Head of caudate nucleus (tissue), 42 donors: Measurements from ENCODE around the gene STUB1.

Source experiments
- DNase-seq, 42 donors: peaks; one replicate each; pipeline versions ENCODE4 v3.0.0 to v3.0.0-alpha.2; 2020 to 2021; ENCODE audit warnings: mixed read lengths in 7 of 42
- intact Hi-C: fragments of 100-400 bp; cut with DNase I; formaldehyde crosslinking; loops from one replicate; pipeline ENCODE4 v1.15.0; 2022

Gene STUB1

GRCh38 chr16:660459-661183 is 19.6 kb upstream of the STUB1 start:
- peak; percentile 73 to 92 (median 85) for DNase-seq
- intact Hi-C loops, result no loop called here

DNA sequence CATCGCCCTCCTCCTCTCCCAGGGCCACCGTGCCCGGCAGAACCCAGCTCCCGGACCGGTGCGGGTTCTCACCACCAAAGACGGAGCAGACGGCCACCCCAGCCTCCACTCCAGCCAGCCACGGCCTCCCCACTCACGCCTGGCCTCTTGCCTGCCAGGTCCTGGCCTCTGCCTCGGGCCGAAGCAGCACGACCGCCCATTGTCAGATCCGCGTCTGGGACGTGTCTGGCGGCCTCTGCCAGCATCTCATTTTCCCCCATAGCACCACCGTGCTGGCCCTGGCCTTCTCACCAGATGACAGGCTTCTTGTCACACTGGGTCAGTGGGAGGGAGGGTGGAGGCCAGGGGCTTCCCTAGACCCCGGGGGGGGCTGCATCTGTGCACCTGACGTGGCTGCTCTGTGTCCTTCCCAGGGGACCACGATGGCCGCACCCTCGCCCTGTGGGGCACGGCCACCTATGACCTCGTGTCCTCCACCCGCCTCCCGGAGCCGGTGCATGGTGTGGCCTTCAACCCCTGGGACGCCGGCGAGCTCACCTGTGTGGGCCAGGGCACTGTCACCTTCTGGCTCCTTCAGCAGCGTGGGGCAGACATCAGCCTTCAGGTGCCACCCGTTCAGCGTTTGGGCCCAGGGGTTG is 18.9 kb upstream of the STUB1 start:
- no peak for DNase-seq
- intact Hi-C loops, result no loop called here

DNA sequence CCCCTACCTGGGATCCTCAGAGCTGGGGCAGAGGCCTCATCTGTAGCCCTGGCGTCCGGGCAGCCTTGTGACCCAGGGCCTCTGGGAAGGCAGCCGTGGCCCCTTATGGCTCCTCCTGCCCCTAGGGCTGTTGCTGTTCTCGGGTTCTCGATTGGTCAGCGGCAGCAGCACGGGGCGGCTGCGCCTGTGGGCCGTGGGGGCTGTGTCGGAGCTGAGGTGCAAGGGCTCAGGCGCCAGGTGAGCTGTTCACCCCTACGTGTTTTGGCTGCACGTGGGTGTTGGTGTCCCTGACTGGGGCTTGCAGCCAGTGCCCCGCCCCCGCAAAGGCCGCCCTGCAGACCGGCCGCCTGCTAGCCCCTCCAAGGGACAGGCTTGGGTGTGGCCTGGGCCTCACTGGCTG is 18.1 kb upstream of the STUB1 start:
- no peak for DNase-seq
- intact Hi-C loops, result no loop called here

GRCh38 chr16:662597-662996 is 17.6 kb upstream of the STUB1 start:
- no peak for DNase-seq
- intact Hi-C loops, result no loop called here

DNA sequence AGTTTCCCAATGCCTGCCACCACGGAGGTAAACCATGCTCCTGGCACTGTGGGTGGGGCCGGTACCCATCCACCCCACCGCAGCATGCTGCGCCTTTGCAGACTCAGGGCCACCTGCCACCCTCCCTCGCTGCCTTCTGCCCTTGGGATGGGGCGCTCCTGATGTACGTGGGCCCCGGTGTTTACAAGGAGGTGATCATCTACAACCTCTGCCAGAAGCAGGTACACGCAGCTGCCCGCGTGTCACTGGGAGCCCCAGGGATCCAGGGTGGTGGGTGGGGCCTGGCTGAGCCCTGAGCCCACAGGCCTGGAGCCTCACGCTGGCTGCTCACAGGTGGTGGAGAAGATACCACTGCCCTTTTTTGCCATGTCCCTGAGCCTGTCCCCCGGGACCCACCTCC is 13.6 kb upstream of the STUB1 start:
- no peak for DNase-seq

GRCh38 chr16:667113-667779 is 13.0 kb upstream of the STUB1 start:
- no peak for DNase-seq
- intact Hi-C loops, result no loop called here

More for the DNA sequence above, 13.6 kb upstream of the STUB1 start:
- intact Hi-C loops, result no loop called here

- peak; percentile 80 to 98 (median 94) for DNase-seq
- intact Hi-C loops, result no loop called here
Measured at GRCh38 chr16:667780-668518, 12.3 kb upstream of the STUB1 start, which contains the start of gene RHOT2. Gene RHOT2 (plus strand): TSS chr16:668132. CDS start chr16:668200, 68 bp downstream.

DNA sequence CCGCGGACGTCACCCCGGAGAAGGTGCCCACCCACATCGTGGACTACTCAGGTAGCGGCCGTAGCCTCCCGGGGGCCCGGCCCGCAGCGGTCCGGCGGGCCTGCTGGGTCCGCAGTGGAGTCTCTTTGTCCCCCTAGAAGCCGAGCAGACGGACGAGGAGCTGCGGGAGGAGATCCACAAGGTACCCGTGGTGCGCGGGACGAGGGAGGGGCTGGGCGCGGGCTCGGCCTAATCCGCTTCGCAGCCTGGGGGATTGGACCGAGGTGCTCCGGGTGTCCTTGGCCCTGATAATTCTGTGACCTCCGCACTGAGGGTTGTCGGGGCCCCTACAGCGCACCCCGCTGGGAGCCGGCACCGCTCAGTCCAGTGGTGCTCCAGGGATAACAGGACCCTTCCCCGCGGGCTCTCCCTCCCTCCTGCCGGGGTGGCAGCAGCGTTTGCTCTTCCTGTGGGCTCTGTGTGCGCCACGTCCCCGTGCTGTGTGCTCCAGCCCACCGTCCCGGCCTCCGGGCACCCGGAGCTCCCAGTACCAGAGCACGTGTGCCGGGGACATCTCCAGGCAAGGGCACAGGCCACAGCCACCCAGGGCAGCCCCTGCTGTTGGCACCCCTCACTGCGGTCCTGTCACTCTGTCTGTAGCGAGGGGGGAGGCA is 11.6 kb upstream of the STUB1 start:
- intact Hi-C loops, result no loop called here
- no peak for DNase-seq

DNA sequence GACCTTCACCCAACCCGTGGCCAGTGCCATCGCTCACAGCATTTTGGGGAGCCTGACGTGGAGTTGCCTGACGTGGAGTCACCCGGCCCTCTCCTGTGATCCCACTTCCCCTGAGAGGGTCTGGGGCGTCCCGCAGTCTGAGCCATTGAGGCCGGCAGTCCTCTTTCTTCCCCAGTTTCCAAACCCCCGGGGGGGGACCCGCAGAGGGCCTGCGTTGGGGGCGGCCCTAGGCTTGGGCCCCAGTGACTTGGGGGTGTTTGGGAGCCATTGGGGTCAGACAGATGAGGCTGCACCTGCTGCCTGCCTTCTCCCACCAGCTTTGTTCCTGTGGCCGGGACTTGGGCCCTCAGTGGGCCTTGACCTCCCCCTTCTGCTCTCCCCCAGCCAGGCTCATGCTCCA is 10.5 kb upstream of the STUB1 start:
- no peak for DNase-seq
- intact Hi-C loops, result no loop called here

- intact Hi-C loops, result no loop called here
Measured at GRCh38 chr16:670485-671352, 9.5 kb upstream of the STUB1 start.

GRCh38 chr16:671353-672131 is 8.7 kb upstream of the STUB1 start:
- intact Hi-C loops, result no loop called here
- no peak for DNase-seq

More at GRCh38 chr16:670485-671352, 9.5 kb upstream of the STUB1 start:
- no peak for DNase-seq

GRCh38 chr16:672371-672770 is 7.8 kb upstream of the STUB1 start:
- intact Hi-C loops, result no loop called here
- DNase-seq, result no peak

- intact Hi-C loops, result no loop called here
- no peak for DNase-seq
Measured at GRCh38 chr16:672851-673250, 7.4 kb upstream of the STUB1 start.

DNA sequence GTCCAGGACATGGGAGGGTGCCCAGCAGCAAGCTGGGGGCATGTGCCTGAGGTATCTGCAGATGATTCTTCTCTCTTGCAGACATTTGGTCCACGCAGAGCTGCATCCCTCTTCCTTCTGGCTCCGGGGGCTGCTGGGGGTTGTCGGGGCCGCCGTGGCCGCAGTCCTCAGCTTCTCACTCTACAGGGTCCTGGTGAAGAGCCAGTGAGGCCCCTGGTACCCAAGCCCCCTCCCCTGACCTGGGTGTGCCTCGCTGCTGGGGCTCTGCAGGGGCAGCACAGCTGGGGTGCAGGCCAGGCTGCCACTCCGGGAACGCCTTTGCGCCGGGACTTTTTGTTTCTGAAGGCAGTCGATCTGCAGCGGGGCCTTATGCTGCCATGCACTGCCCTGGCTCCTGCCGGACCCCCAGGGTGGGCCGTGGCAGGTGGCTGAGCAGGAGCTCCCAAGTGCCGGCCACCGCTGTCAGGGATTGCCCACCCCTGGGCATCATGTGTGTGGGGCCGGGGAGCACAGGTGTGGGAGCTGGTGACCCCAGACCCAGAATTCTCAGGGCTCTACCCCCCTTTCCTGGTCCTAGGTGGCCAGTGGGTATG is 6.7 kb upstream of the STUB1 start:
- intact Hi-C loops, result no loop called here
- no peak for DNase-seq

- intact Hi-C loops, result no loop called here
- DNase-seq, result no peak
Measured at GRCh38 chr16:674214-674881, 5.9 kb upstream of the STUB1 start.
